H9 (cell line): ENCODE data around the gene ZNF879. TPM values are rescaled to one million over a fixed set of nuclear protein-coding genes. Genes with fewer than 3 reads are reported as not detected.

Source experiments
- DNase-seq: peaks from one replicate; pipeline ENCODE4 v3.0.0-alpha.2; 2017
- H2AFZ ChIP-seq: one replicate; pipeline ENCODE4 v1.6.1; 2013; ENCODE audit warnings: mild to moderate bottlenecking, low read length, control low read depth, moderate library complexity
- H2AK5ac ChIP-seq: 2 replicates; pipeline ENCODE4 v1.6.1; 2013; ENCODE audit warnings: low read length, control low read depth, mixed read lengths; ENCODE audit not compliant: insufficient read length
- H2BK120ac ChIP-seq: one replicate; pipeline ENCODE4 v1.6.1; 2013; ENCODE audit warnings: low read depth, mild to moderate bottlenecking, low read length, control low read depth, inconsistent platforms; ENCODE audit not compliant: poor library complexity, severe bottlenecking
- H2BK12ac ChIP-seq: 2 replicates; pipeline ENCODE4 v1.6.1; 2013; ENCODE audit warnings: low read length, control low read depth, mixed read lengths, low read depth; ENCODE audit not compliant: insufficient read length
- H2BK15ac ChIP-seq: 2 replicates; pipeline ENCODE4 v1.6.1; 2013; ENCODE audit warnings: low read depth, low read length, control low read depth
- H2BK20ac ChIP-seq: one replicate; pipeline ENCODE4 v1.6.1; 2013; ENCODE audit warnings: low read depth, mild to moderate bottlenecking, low read length, control low read depth, inconsistent platforms; ENCODE audit not compliant: poor library complexity, severe bottlenecking
- H2BK5ac ChIP-seq: 2 replicates; pipeline ENCODE4 v1.6.1; 2013; ENCODE audit warnings: low read length, control low read depth, mixed read lengths; ENCODE audit not compliant: insufficient read length
- H3K14ac ChIP-seq: 2 replicates; pipeline ENCODE4 v1.6.1; 2013; ENCODE audit warnings: low read length, control low read depth; ENCODE audit not compliant: insufficient read depth
- H3K18ac ChIP-seq: 2 replicates; pipeline ENCODE4 v1.6.1; 2013; ENCODE audit warnings: low read depth, mild to moderate bottlenecking, mixed read lengths, low read length, control low read depth; ENCODE audit not compliant: insufficient read length
- H3K23ac ChIP-seq: 2 replicates; pipeline ENCODE4 v1.6.1; 2013; ENCODE audit warnings: low read length, control low read depth, mixed read lengths, low read depth; ENCODE audit not compliant: insufficient read length
- H3K23me2 ChIP-seq: 2 replicates; pipeline ENCODE4 v1.6.1; 2013; ENCODE audit warnings: low read depth, mild to moderate bottlenecking, mixed read lengths, low read length, control low read depth; ENCODE audit not compliant: insufficient read length, poor library complexity, severe bottlenecking
- H3K27ac ChIP-seq: 2 replicates; pipeline ENCODE4 v1.5.1; 2013; ENCODE audit warnings: low read length, control low read depth, mixed read lengths, low read depth; ENCODE audit not compliant: insufficient read length
- H3K27me3 ChIP-seq: 2 replicates; pipeline ENCODE4 v1.6.1; 2013; ENCODE audit warnings: low read length, control low read depth, inconsistent platforms; ENCODE audit not compliant: insufficient read depth
- H3K4ac ChIP-seq: 2 replicates; pipeline ENCODE4 v1.6.1; 2013; ENCODE audit warnings: low read depth, mild to moderate bottlenecking, control low read depth, inconsistent platforms, low read length, moderate library complexity
- H3K4me1 ChIP-seq: 2 replicates; pipeline ENCODE4 v1.6.1; 2013; ENCODE audit warnings: low read length, control low read depth, inconsistent platforms; ENCODE audit not compliant: insufficient read depth
- H3K4me2 ChIP-seq: 2 replicates; pipeline ENCODE4 v1.6.1; 2013; ENCODE audit warnings: low read length, control low read depth, mixed read lengths; ENCODE audit not compliant: insufficient read length, insufficient read depth
- H3K56ac ChIP-seq: 2 replicates; pipeline ENCODE4 v1.6.1; 2013; ENCODE audit warnings: low read depth, mild to moderate bottlenecking, mixed read lengths, low read length, control low read depth; ENCODE audit not compliant: insufficient read length
- H3K79me1 ChIP-seq: 2 replicates; pipeline ENCODE4 v1.6.1; 2013; ENCODE audit warnings: low read depth, mild to moderate bottlenecking, moderate library complexity, low read length, control low read depth, inconsistent platforms; ENCODE audit not compliant: insufficient read depth, poor library complexity, severe bottlenecking
- H3K79me2 ChIP-seq: 2 replicates; pipeline ENCODE4 v1.6.1; 2013; ENCODE audit warnings: low read length, control low read depth, inconsistent platforms; ENCODE audit not compliant: insufficient read depth
- H3K9ac ChIP-seq: 2 replicates; pipeline ENCODE4 v1.6.1; 2013; ENCODE audit warnings: low read length, control low read depth, mixed read lengths; ENCODE audit not compliant: insufficient read length; ENCODE audit errors: extremely low read depth
- H3K9me3 ChIP-seq: one replicate; pipeline ENCODE4 v1.6.1; 2013; ENCODE audit warnings: low read depth, low read length, inconsistent platforms; ENCODE audit not compliant: control insufficient read depth
- H3T11ph ChIP-seq: one replicate; pipeline ENCODE4 v1.6.1; 2013; ENCODE audit warnings: mild to moderate bottlenecking, low read length, control low read depth, inconsistent platforms
- H4K20me1 ChIP-seq: one replicate; pipeline ENCODE4 v1.6.1; 2013; ENCODE audit not compliant: control insufficient read depth, insufficient read length, insufficient read depth
- H4K5ac ChIP-seq: 2 replicates; pipeline ENCODE4 v1.6.1; 2013; ENCODE audit warnings: low read depth, mild to moderate bottlenecking, mixed read lengths, low read length, control low read depth; ENCODE audit not compliant: insufficient read length
- H4K8ac ChIP-seq: replicated peaks from 2 replicates; pipeline ENCODE4 v1.6.1; 2013; ENCODE audit warnings: low read length, control low read depth, mixed read lengths, low read depth; ENCODE audit not compliant: insufficient read length
- H4K91ac ChIP-seq: 2 replicates; pipeline ENCODE4 v1.6.1; 2013; ENCODE audit warnings: low read depth, mild to moderate bottlenecking, moderate library complexity, mixed read lengths, low read length, control low read depth; ENCODE audit not compliant: insufficient read length
- H3K27ac Mint-ChIP-seq, 3 experiments: 2 replicates in 2 of 3; 3 replicates in 1 of 3; pipeline ENCODE4 v1.8.0; 2020 to 2021; ENCODE audit warnings: mixed read lengths in 3 of 3, mild to moderate bottlenecking in 1 of 3, moderate library complexity in 1 of 3
- H3K27me3 Mint-ChIP-seq: 2 replicates; pipeline ENCODE4 v1.8.0; 2021; ENCODE audit warnings: low read depth, mild to moderate bottlenecking, moderate library complexity, mixed read lengths
- H3K36me3 Mint-ChIP-seq, 3 experiments: 2 replicates in 2 of 3; 3 replicates in 1 of 3; pipeline ENCODE4 v1.8.0; 2020 to 2021; ENCODE audit warnings: low read depth in 3 of 3, mixed read lengths in 3 of 3; ENCODE audit not compliant: insufficient read depth in 1 of 3
- H3K4me1 Mint-ChIP-seq, 2 experiments: 2 replicates each; pipeline ENCODE4 v1.8.0; 2020; ENCODE audit warnings: mixed read lengths in 2 of 2
- H3K4me3 Mint-ChIP-seq, 2 experiments: 2 replicates in 1 of 2; 3 replicates in 1 of 2; pipeline ENCODE4 v1.8.0; 2020 to 2021; ENCODE audit warnings: mild to moderate bottlenecking in 2 of 2, mixed read lengths in 2 of 2, moderate library complexity in 1 of 2
- H3K9me3 Mint-ChIP-seq, 2 experiments: 2 replicates in 1 of 2; 3 replicates in 1 of 2; pipeline ENCODE4 v1.8.0; 2020; ENCODE audit warnings: mild to moderate bottlenecking in 2 of 2, mixed read lengths in 2 of 2, moderate library complexity in 1 of 2
- WGBS: extraction: QIAGEN DNeasy Blood & Tissue Kit; methylation state at CpG from one replicate; pipeline ENCODE4 v1.1.7; 2013; ENCODE audit warnings: missing lambda C conversion rate, low lambda C conversion rate, mixed read lengths; ENCODE audit not compliant: insufficient read length; ENCODE audit errors: extremely low coverage; 5-methylcytosine and 5-hydroxymethylcytosine counted together
- total RNA-seq: library from RNA; stranded (reverse); gene quantifications from 2 replicates; pipeline ENCODE4 v1.2.1, GENCODE V29; 2021
- TF ChIP-seq, protein P1 (sequence below): fragments of 200-600 bp; sonication (generic); conservative IDR thresholded peaks from 3 replicates; pipeline ENCODE4 v1.8.0; 2021; ENCODE audit warnings: antibody characterized with exemption, mild to moderate bottlenecking

Gene ZNF879
- total RNA-seq, 1 experiment from 2014 or later: 5.4 TPM

DNA sequence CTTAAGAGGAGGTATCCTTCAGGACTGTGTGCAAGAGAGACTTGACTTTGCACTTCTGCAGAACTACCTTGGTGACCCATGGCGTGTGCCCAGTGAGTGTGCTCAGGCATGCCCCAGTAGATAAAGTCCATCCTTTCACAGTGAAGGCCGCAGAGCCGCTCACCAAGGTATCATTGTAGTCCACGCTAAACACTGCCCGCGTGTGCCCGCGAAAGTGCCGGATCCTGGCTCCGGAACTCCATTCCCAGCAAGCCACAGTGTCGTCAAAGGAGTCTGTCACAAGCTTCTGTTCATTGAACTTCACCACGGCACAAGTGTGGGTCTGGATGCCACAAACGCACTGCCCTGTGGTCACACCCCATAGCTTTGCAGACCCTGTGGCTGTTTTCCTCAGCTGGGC, 25.2 kb upstream of the ZNF879 start:
- Mint-ChIP-seq H3K27ac (no peak overlapping the region), H3K4me1 (peaks cover 5 to 10% of the 10 kb centered on the region in 2 experiments), H3K27me3 (peaks cover 54% of the 10 kb centered on the region), H3K4me3 (no peak overlapping the region), H3K9me3 (peaks cover 32 to 56% of the 10 kb centered on the region in 2 experiments), H3K36me3 (peaks cover 0 to 3% (median 0%) of the 10 kb centered on the region in 3 experiments; a peak in 2 of 7 replicates)
- H2BK120ac ChIP-seq: no peak overlapping the region
- no peak overlapping the region for H2BK12ac ChIP-seq
- no peak overlapping the region for H4K8ac ChIP-seq
- H2AFZ ChIP-seq: no peak overlapping the region
- no peak overlapping the region for H2BK15ac ChIP-seq
- no peak overlapping the region for H3K4me2 ChIP-seq
- no peak overlapping the region for H3K4ac ChIP-seq
- H3K79me2 ChIP-seq: no peaks in the 10 kb centered on the region
- H2AK5ac ChIP-seq: no peak overlapping the region
- H3K9me3 ChIP-seq: peaks cover 5% of the 10 kb centered on the region
- no peak overlapping the region for H3K9ac ChIP-seq
- peaks cover 21% of the 10 kb centered on the region for H3K27me3 ChIP-seq
- H3K56ac ChIP-seq: no peak overlapping the region
- no peak overlapping the region for H2BK20ac ChIP-seq
- H3K18ac ChIP-seq: no peak overlapping the region
- no peak overlapping the region for H3K23ac ChIP-seq
- H2BK5ac ChIP-seq: no peak overlapping the region
- TF ChIP-seq, protein P1, sequence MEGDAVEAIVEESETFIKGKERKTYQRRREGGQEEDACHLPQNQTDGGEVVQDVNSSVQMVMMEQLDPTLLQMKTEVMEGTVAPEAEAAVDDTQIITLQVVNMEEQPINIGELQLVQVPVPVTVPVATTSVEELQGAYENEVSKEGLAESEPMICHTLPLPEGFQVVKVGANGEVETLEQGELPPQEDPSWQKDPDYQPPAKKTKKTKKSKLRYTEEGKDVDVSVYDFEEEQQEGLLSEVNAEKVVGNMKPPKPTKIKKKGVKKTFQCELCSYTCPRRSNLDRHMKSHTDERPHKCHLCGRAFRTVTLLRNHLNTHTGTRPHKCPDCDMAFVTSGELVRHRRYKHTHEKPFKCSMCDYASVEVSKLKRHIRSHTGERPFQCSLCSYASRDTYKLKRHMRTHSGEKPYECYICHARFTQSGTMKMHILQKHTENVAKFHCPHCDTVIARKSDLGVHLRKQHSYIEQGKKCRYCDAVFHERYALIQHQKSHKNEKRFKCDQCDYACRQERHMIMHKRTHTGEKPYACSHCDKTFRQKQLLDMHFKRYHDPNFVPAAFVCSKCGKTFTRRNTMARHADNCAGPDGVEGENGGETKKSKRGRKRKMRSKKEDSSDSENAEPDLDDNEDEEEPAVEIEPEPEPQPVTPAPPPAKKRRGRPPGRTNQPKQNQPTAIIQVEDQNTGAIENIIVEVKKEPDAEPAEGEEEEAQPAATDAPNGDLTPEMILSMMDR: no peak
- H3K27ac ChIP-seq: no peak overlapping the region
- no peak overlapping the region for H4K91ac ChIP-seq
- H4K20me1 ChIP-seq: no peaks in the 10 kb centered on the region
- no CpG with 5 or more reads among the region's 13 CpGs for WGBS
- no peak for DNase-seq
- peaks cover 2% of the 10 kb centered on the region for H3K23me2 ChIP-seq
- H3K4me1 ChIP-seq: no peaks in the 10 kb centered on the region
- no peak overlapping the region for H3T11ph ChIP-seq
- no peak overlapping the region for H3K14ac ChIP-seq
- no peaks in the 10 kb centered on the region for H3K79me1 ChIP-seq
- no peak overlapping the region for H4K5ac ChIP-seq
